ENCODE measurements around the gene NRSN2.

The NRSN2 gene

GRCh38 chr20:362271-363254, 15.7 kb downstream of the NRSN2 start:
- peaks cover 4% of the 10 kb centered on the region for H3K4me1 ChIP-seq (ENCODE audit: control insufficient read depth, low read depth, low read length)
- no peak overlapping the region for H3K4me3 ChIP-seq (ENCODE audit: low read length)
- no peaks in the 10 kb centered on the region for H3K36me3 ChIP-seq (ENCODE audit: control insufficient read depth, low read depth, low read length)
- no peaks in the 10 kb centered on the region for H3K9me3 ChIP-seq (ENCODE audit: control insufficient read depth, low read depth, low read length)
- H3K27ac ChIP-seq (ENCODE audit: low read length): no peak overlapping the region
- no peak overlapping the region for H3K9ac ChIP-seq (ENCODE audit: low read length)
- no peaks in the 10 kb centered on the region for H3K27me3 ChIP-seq (ENCODE audit: control insufficient read depth, insufficient read depth, low read length)

- H3K4me3 ChIP-seq (ENCODE audit: low read length): no peak overlapping the region
These were observed 16.6 kb downstream of the NRSN2 start for GRCh38 chr20:363319-364078.

GRCh38 chr20:364905-365794, 18.2 kb downstream of the NRSN2 start:
- H3K27ac ChIP-seq (ENCODE audit: low read length): no peak overlapping the region
- H3K4me1 ChIP-seq (ENCODE audit: control insufficient read depth, low read depth, low read length): peaks cover 1% of the 10 kb centered on the region
- H3K9me3 ChIP-seq (ENCODE audit: control insufficient read depth, low read depth, low read length): no peaks in the 10 kb centered on the region
- no peaks in the 10 kb centered on the region for H3K27me3 ChIP-seq (ENCODE audit: control insufficient read depth, insufficient read depth, low read length)
- H3K4me3 ChIP-seq (ENCODE audit: low read length): no peak overlapping the region
- H3K9ac ChIP-seq (ENCODE audit: low read length): no peak overlapping the region
- H3K36me3 ChIP-seq (ENCODE audit: control insufficient read depth, low read depth, low read length): no peaks in the 10 kb centered on the region

More at GRCh38 chr20:363319-364078, 16.6 kb downstream of the NRSN2 start:
- H3K36me3 ChIP-seq (ENCODE audit: control insufficient read depth, low read depth, low read length): no peaks in the 10 kb centered on the region
- H3K9ac ChIP-seq (ENCODE audit: low read length): no peak overlapping the region
- H3K27ac ChIP-seq (ENCODE audit: low read length): no peak overlapping the region
- peaks cover 4% of the 10 kb centered on the region for H3K4me1 ChIP-seq (ENCODE audit: control insufficient read depth, low read depth, low read length)
- H3K27me3 ChIP-seq (ENCODE audit: control insufficient read depth, insufficient read depth, low read length): no peaks in the 10 kb centered on the region
- H3K9me3 ChIP-seq (ENCODE audit: control insufficient read depth, low read depth, low read length): no peaks in the 10 kb centered on the region

DNA sequence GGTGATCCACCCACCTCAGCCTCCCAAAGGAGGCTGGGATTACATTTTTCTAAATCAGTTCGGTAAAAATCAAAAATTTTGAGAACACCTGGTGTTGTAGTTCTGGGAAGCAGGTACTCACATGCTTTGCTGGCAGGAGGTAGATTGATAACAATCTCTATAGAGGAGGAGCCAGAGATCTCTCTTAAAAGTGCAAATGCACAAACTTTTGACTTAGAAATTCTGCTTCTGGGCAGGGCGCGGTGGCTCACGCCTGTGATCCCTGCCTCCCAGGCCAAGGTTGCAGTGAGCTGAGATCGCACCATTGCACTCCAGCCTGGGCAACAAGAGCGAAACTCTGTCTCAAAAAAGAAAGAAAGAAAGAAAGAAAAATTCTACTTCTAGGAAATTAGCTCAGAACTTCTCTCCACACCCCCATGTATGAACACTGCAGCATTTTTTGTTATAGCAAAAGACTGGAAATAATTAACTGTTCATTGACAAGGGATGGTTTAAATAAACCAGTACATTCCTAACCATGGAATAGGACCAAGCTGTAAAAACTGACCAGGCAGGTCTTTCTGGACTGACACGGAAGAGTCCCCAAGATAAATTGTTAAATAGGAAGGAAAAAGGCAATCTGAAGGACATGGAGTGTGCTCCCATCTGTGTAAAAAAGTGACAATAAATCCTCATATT, 19.3 kb downstream of the NRSN2 start:
- Histone ChIP-seq H3K9ac (ENCODE audit: low read length) (no peak overlapping the region), H3K36me3 (ENCODE audit: control insufficient read depth, low read depth, low read length) (no peaks in the 10 kb centered on the region), H3K27me3 (ENCODE audit: control insufficient read depth, insufficient read depth, low read length) (no peaks in the 10 kb centered on the region), H3K4me3 (ENCODE audit: low read length) (no peak overlapping the region), H3K9me3 (ENCODE audit: control insufficient read depth, low read depth, low read length) (no peaks in the 10 kb centered on the region), H3K4me1 (ENCODE audit: control insufficient read depth, low read depth, low read length) (no peaks in the 10 kb centered on the region), H3K27ac (ENCODE audit: low read length) (no peak overlapping the region)

DNA sequence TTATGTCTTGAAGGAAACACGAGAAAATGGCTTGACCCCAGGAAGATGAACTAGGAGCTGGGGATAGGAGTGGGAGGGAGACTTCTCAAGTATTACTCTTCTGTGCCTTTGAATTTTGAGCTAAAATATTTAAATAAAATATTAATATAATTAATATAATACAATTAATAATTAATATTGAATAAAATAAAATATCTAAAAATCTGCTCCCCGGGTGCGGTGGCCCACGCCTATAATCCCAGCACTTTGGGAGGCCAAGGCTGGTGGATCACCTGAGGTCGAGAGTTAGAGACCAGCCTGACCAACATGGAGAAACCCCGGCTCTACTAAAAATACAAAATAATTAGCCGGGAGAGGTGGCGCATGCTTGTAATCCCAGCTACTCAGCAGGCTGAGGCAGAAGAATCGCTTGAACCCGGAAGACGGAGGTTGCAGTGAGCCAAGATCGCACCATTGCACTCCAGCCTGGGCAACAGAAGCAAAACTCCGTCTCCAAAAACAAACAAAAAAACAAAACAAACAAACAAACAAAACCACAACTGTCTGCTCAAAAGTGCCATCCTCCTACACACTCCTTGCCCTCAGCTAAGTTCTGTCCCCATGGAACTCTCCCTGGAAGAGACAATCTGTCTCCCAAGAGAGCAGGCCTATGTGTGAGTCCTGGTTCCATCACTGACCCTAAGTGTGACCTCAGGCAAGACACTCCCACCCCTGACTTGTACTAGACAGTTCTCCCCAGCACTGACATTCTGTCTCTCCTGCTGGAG, 20.0 kb downstream of the NRSN2 start:
- Histone ChIP-seq H3K4me3 (ENCODE audit: low read length) (no peak overlapping the region), H3K36me3 (ENCODE audit: control insufficient read depth, low read depth, low read length) (no peaks in the 10 kb centered on the region)

DNA sequence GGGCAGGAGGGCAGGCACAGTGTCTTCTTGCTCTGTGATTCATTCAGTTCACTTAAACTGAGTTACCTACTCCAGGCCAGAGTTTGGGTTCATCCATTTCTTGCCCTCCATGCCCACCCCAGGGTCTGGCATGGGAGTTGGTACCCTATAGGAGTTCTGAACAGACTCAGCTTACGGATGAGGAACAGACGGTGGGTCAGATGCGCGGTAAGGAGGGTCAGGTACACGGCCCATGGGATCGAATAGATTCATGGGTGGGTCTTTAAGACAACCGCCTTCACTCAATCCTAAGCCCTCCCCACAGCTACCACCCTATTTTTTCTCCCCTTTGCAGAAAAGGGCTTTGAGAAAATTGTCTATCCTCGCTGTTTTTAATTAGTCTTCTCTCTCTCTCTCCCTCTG, 20.6 kb downstream of the NRSN2 start:
- H3K9me3 ChIP-seq (ENCODE audit: control insufficient read depth, low read depth, low read length): no peaks in the 10 kb centered on the region
- no peak overlapping the region for H3K27ac ChIP-seq (ENCODE audit: low read length)
- H3K9ac ChIP-seq (ENCODE audit: low read length): no peak overlapping the region
- no peak overlapping the region for H3K4me3 ChIP-seq (ENCODE audit: low read length)
- no peaks in the 10 kb centered on the region for H3K36me3 ChIP-seq (ENCODE audit: control insufficient read depth, low read depth, low read length)
- peaks cover 8% of the 10 kb centered on the region for H3K4me1 ChIP-seq (ENCODE audit: control insufficient read depth, low read depth, low read length)
- no peaks in the 10 kb centered on the region for H3K27me3 ChIP-seq (ENCODE audit: control insufficient read depth, insufficient read depth, low read length)

More for the DNA sequence above, 20.0 kb downstream of the NRSN2 start:
- H3K9ac ChIP-seq (ENCODE audit: low read length): no peak overlapping the region
- H3K4me1 ChIP-seq (ENCODE audit: control insufficient read depth, low read depth, low read length): peaks cover 5% of the 10 kb centered on the region
- no peaks in the 10 kb centered on the region for H3K27me3 ChIP-seq (ENCODE audit: control insufficient read depth, insufficient read depth, low read length)
- H3K9me3 ChIP-seq (ENCODE audit: control insufficient read depth, low read depth, low read length): no peaks in the 10 kb centered on the region
- no peak overlapping the region for H3K27ac ChIP-seq (ENCODE audit: low read length)

DNA sequence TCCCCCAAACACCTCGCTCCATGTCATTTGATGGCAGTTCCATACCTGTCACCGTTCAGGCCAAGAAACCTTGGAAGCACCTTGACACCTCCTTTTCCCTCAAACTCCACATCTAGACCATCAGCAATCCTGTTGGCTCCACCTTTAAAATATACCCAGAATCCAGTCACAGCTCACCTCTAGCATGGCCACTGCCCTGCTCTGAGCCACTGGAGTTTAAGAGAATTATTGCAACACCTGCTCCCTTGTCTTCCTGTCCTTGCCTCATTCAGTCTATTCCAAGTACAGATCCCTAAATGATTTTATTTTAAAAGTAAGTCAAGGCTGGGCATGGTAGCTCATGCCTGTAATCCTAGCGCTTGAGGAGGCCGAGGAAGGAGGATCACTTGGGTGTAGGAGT, 22.0 kb downstream of the NRSN2 start:
- Histone ChIP-seq H3K9ac (ENCODE audit: low read length) (no peak overlapping the region), H3K36me3 (ENCODE audit: control insufficient read depth, low read depth, low read length) (no peaks in the 10 kb centered on the region), H3K27me3 (ENCODE audit: control insufficient read depth, insufficient read depth, low read length) (no peaks in the 10 kb centered on the region), H3K4me1 (ENCODE audit: control insufficient read depth, low read depth, low read length) (peaks cover 8% of the 10 kb centered on the region), H3K4me3 (ENCODE audit: low read length) (no peak overlapping the region), H3K27ac (ENCODE audit: low read length) (no peak overlapping the region), H3K9me3 (ENCODE audit: control insufficient read depth, low read depth, low read length) (no peaks in the 10 kb centered on the region)

GRCh38 chr20:370151-370600, 23.3 kb downstream of the NRSN2 start:
- H3K4me3 ChIP-seq (ENCODE audit: low read length): no peak overlapping the region
- peaks cover 8% of the 10 kb centered on the region for H3K4me1 ChIP-seq (ENCODE audit: control insufficient read depth, low read depth, low read length)
- no peak overlapping the region for H3K9ac ChIP-seq (ENCODE audit: low read length)
- H3K27me3 ChIP-seq (ENCODE audit: control insufficient read depth, insufficient read depth, low read length): no peaks in the 10 kb centered on the region
- no peaks in the 10 kb centered on the region for H3K9me3 ChIP-seq (ENCODE audit: control insufficient read depth, low read depth, low read length)
- H3K36me3 ChIP-seq (ENCODE audit: control insufficient read depth, low read depth, low read length): no peaks in the 10 kb centered on the region
- no peak overlapping the region for H3K27ac ChIP-seq (ENCODE audit: low read length)

DNA sequence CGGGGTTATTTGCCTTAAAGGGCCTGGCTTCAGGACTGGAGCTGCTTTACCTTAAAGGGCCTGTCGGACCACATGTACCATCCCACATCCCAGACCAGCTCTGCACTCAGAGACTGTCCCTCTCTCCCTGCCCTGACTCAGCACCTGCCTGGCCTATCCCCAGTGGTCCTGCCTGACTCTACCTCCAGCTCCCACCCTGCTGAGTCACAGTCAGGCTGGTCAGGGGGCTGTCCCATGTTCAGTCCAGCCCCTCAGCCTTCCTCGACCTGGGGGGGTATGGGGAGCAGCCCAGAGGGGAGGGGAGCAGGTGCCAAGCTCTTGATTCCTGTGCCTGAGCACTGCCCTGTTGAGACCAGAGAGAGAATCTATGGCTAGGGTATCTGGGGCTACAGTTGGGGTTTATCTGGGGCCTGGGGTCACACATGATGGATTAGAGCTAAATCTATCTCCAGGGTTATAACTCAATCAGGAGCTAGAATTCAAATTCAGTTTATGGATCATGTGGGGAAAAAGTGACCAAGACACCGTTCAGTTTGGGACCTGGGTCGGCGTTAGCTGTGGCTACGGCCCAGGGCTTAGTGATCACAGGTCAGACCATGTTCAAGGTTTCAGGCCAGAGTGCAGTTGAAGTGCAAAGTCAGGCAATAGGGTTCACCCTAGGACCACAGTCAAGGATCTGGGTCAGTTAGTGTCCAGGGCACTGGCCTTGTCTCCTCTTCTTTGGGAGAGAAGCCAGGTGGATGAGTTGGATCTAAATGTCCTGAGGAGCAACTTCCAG, 24.3 kb downstream of the NRSN2 start:
- no peaks in the 10 kb centered on the region for H3K36me3 ChIP-seq (ENCODE audit: control insufficient read depth, low read depth, low read length)
- H3K27me3 ChIP-seq (ENCODE audit: control insufficient read depth, insufficient read depth, low read length): no peaks in the 10 kb centered on the region
- peaks cover 8% of the 10 kb centered on the region for H3K4me1 ChIP-seq (ENCODE audit: control insufficient read depth, low read depth, low read length)
- H3K9ac ChIP-seq (ENCODE audit: low read length): no peak overlapping the region
- no peak overlapping the region for H3K4me3 ChIP-seq (ENCODE audit: low read length)
- H3K27ac ChIP-seq (ENCODE audit: low read length): no peak overlapping the region
- H3K9me3 ChIP-seq (ENCODE audit: control insufficient read depth, low read depth, low read length): no peaks in the 10 kb centered on the region

Data from iPS-18a (cell line).